IMR-90 (cell line): Measurements from ENCODE around the gene FOXD4L6. TPM values are rescaled to one million over a fixed set of nuclear protein-coding genes. Genes with fewer than 3 reads are reported as not detected.
"Not testable (repeated sequence)": the region's sequence is repeated elsewhere in the genome, so short reads cannot be mapped to it uniquely, and the experiment has no call there.

Experiments
- ATAC-seq: fragments of 200-7000 bp; cut with Tn5 transposase; 2 replicates; pipeline ENCODE4 v1.9.1; 2020; ENCODE audit warnings: low read depth, mild to moderate bottlenecking, moderate library complexity
- BruUV-seq: library from RNA; stranded (reverse); fragments of 400-500 nt; replicated peaks from 2 replicates; lab custom pipeline; 2021; lab: Mats Ljungman, UMichigan
- CTCF ChIA-PET: fragments of 300-600 bp; formaldehyde crosslinking; extraction: SDS; loops from one replicate; lab custom pipeline; 2021; ENCODE audit warnings: antibody characterized with exemption; lab: Yijun Ruan, JAX
- POLR2A ChIA-PET: fragments of 300-600 bp; sonication (Branson Sonifier 250); formaldehyde crosslinking; loops from one replicate; lab custom pipeline; 2022; ENCODE audit warnings: antibody characterized with exemption; ENCODE audit not compliant: unreplicated experiment; lab: Charles Lee
- DNase-seq: peaks from one replicate; pipeline ENCODE4 v3.0.0; 2013
- H2AFZ ChIP-seq: replicated peaks from 2 replicates; pipeline ENCODE3; 2013; ENCODE audit warnings: low read length, mild to moderate bottlenecking; ENCODE audit not compliant: poor library complexity
- H2AK5ac ChIP-seq: 2 replicates; pipeline ENCODE4 v1.6.1; 2013; ENCODE audit warnings: low read depth, low read length, inconsistent platforms
- H2AK9ac ChIP-seq: replicated peaks from 2 replicates; pipeline ENCODE3; 2013; ENCODE audit warnings: mild to moderate bottlenecking, low read depth, low read length, moderate library complexity; ENCODE audit not compliant: poor library complexity
- H2BK120ac ChIP-seq: 2 replicates; pipeline ENCODE4 v1.6.1; 2013; ENCODE audit warnings: low read depth, low read length, inconsistent platforms
- H2BK15ac ChIP-seq: 3 replicates; pipeline ENCODE4 v1.6.1; 2013; ENCODE audit warnings: low read depth, low read length, inconsistent platforms
- H2BK20ac ChIP-seq: 2 replicates; pipeline ENCODE4 v1.6.1; 2013; ENCODE audit warnings: low read depth, mild to moderate bottlenecking, inconsistent platforms, low read length, moderate library complexity
- H2BK5ac ChIP-seq: 2 replicates; pipeline ENCODE4 v1.6.1; 2013; ENCODE audit warnings: mild to moderate bottlenecking, low read depth, low read length, inconsistent platforms; ENCODE audit not compliant: poor library complexity, severe bottlenecking
- H3K14ac ChIP-seq: replicated peaks from 2 replicates; pipeline ENCODE4 v1.6.1; 2013; ENCODE audit warnings: low read depth, low read length, inconsistent platforms
- H3K18ac ChIP-seq: 2 replicates; pipeline ENCODE4 v1.6.1; 2013; ENCODE audit warnings: low read depth, low read length, control low read depth
- H3K23ac ChIP-seq: 2 replicates; pipeline ENCODE4 v1.6.1; 2013; ENCODE audit warnings: low read depth, low read length, inconsistent platforms
- H3K27ac ChIP-seq: 2 replicates; pipeline ENCODE4 v1.5.1; 2013; ENCODE audit warnings: mild to moderate bottlenecking, control low read depth, low read length; ENCODE audit not compliant: insufficient read depth
- H3K27me3 ChIP-seq: 2 replicates; pipeline ENCODE4 v1.6.1; 2013; ENCODE audit warnings: low read length; ENCODE audit not compliant: control insufficient read depth, insufficient read depth
- H3K36me3 ChIP-seq: 2 replicates; pipeline ENCODE4 v1.6.1; 2013; ENCODE audit warnings: low read length, mixed read lengths; ENCODE audit not compliant: control insufficient read depth, insufficient read depth
- H3K4ac ChIP-seq: 2 replicates; pipeline ENCODE4 v1.6.1; 2013; ENCODE audit warnings: low read depth, low read length, inconsistent platforms
- H3K4me1 ChIP-seq: 2 replicates; pipeline ENCODE4 v1.6.1; 2013; ENCODE audit warnings: low read length, mixed read lengths; ENCODE audit not compliant: control insufficient read depth, insufficient read depth
- H3K4me2 ChIP-seq: 2 replicates; pipeline ENCODE4 v1.6.1; 2013; ENCODE audit warnings: low read depth, mild to moderate bottlenecking, control low read depth, low read length, moderate library complexity
- H3K4me3 ChIP-seq: 2 replicates; pipeline ENCODE4 v1.5.1; 2013; ENCODE audit warnings: low read depth, mild to moderate bottlenecking, control low read depth, low read length, moderate library complexity; ENCODE audit not compliant: insufficient read depth
- H3K56ac ChIP-seq: 2 replicates; pipeline ENCODE4 v1.6.1; 2013; ENCODE audit warnings: low read length, inconsistent platforms; ENCODE audit not compliant: insufficient read depth; ENCODE audit errors: extremely low read depth
- H3K79me1 ChIP-seq, 2 experiments: 2 replicates each; pipeline ENCODE4 v1.6.1; 2013; ENCODE audit warnings: low read length in 2 of 2, inconsistent platforms in 1 of 2, low read depth in 1 of 2
- H3K9ac ChIP-seq: 2 replicates; pipeline ENCODE4 v1.6.1; 2013; ENCODE audit warnings: low read depth, low read length, control low read depth
- H3K9me1 ChIP-seq: 2 replicates; pipeline ENCODE4 v1.6.1; 2013; ENCODE audit warnings: low read length, inconsistent platforms; ENCODE audit not compliant: insufficient read depth
- H3K9me3 ChIP-seq: 2 replicates; pipeline ENCODE4 v1.6.1; 2013; ENCODE audit warnings: low read length; ENCODE audit not compliant: control insufficient read depth, insufficient read depth
- H4K20me1 ChIP-seq: 2 replicates; pipeline ENCODE4 v1.6.1; 2013; ENCODE audit warnings: low read length, inconsistent platforms; ENCODE audit not compliant: insufficient read depth
- H4K5ac ChIP-seq: 2 replicates; pipeline ENCODE4 v1.6.1; 2013; ENCODE audit warnings: mild to moderate bottlenecking, low read depth, low read length, control low read depth
- H4K8ac ChIP-seq, 2 experiments: 2 replicates each; pipeline ENCODE4 v1.6.1; 2013; ENCODE audit warnings: low read depth in 2 of 2, low read length in 2 of 2, control low read depth in 1 of 2, inconsistent platforms in 1 of 2
- H4K91ac ChIP-seq: 2 replicates; pipeline ENCODE4 v1.6.1; 2013; ENCODE audit warnings: low read depth, low read length, inconsistent platforms; ENCODE audit not compliant: insufficient read depth
- WGBS, 2 experiments: methylation state at CpG; one replicate each; pipeline versions ENCODE4 v1.1.5 to v1.1.7; 2013; ENCODE audit warnings: missing lambda C conversion rate in 2 of 2; ENCODE audit not compliant: insufficient read length in 1 of 2; ENCODE audit errors: extremely low coverage in 2 of 2; 5-methylcytosine and 5-hydroxymethylcytosine counted together
- dilution Hi-C: fragments of 300-500 bp; cut with HindIII; formaldehyde crosslinking; loops from one replicate; pipeline ENCODE4 v1.14.3; 2018; ENCODE audit warnings: low sequenced_read_pairs; ENCODE audit not compliant: unreplicated experiment
- in situ Hi-C: fragments of 300-500 bp; cut with MboI; formaldehyde crosslinking; loops from 3 replicates; pipeline ENCODE4 v1.14.3; 2019; ENCODE audit warnings: low sequenced_read_pairs, inconsistent platforms, mixed read lengths
- intact Hi-C: fragments of 100-400 bp; cut with micrococcal nuclease; formaldehyde crosslinking; loops from 2 replicates; pipeline ENCODE4 v1.10.0; 2022
- polyA plus RNA-seq, 3 experiments: library from polyadenylated mRNA; depleted of rRNA; stranded (reverse); fragments of >200 nt; gene quantifications; 2 replicates each; pipeline ENCODE4 v1.2.3, GENCODE V29; 2012; ENCODE audit warnings: low replicate concordance in 1 of 3
- total RNA-seq: library from RNA; depleted of rRNA; stranded (reverse); fragments of >200 nt; gene quantifications from 2 replicates; pipeline ENCODE4 v1.2.3, GENCODE V29; 2012

Gene FOXD4L6
- total and polyA plus RNA-seq, 2 of the 4 experiments (the other 2 are of a cell fraction), result not detected

DNA sequence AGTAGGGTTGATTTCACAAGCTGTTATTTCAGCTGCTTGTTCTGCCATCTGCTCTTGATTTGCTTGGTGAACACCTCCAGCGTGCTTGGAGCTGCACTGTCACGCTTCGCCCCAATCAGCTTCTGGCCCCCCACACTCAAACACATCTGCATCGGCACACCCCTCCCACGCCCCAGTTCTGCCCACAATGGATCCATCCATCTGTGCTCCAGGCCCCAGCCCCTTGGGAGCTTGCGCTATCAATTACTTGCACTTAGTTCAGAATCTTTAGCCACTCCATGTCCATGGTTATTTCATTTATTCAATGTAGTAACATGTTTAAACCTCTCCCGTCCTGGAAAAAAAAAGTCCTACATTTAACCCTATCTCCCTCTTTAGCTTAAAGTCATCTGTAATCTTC lies 28.0 kb downstream of the FOXD4L6 start:
- H3K4me1 ChIP-seq, H3K9me1 ChIP-seq, H4K5ac ChIP-seq, dilution Hi-C loops, H2BK120ac ChIP-seq, CTCF ChIA-PET, H4K8ac ChIP-seq, H3K4ac ChIP-seq, H3K9ac ChIP-seq, H3K36me3 ChIP-seq, H2BK15ac ChIP-seq, in situ Hi-C loops, H3K27me3 ChIP-seq, ATAC-seq, H3K27ac ChIP-seq, DNase-seq, H3K23ac ChIP-seq, H3K56ac ChIP-seq, POLR2A ChIA-PET, H4K20me1 ChIP-seq, H2AK9ac ChIP-seq, H4K91ac ChIP-seq, H3K4me3 ChIP-seq, intact Hi-C loops, H2BK20ac ChIP-seq, H3K9me3 ChIP-seq, H3K79me1 ChIP-seq, H2AK5ac ChIP-seq, H3K14ac ChIP-seq, H2BK5ac ChIP-seq, BruUV-seq, H3K18ac ChIP-seq, H2AFZ ChIP-seq, H3K4me2 ChIP-seq: not testable (repeated sequence)
- WGBS, 2 experiments, result no CpG with 5 or more reads among the region's 7 CpGs

DNA sequence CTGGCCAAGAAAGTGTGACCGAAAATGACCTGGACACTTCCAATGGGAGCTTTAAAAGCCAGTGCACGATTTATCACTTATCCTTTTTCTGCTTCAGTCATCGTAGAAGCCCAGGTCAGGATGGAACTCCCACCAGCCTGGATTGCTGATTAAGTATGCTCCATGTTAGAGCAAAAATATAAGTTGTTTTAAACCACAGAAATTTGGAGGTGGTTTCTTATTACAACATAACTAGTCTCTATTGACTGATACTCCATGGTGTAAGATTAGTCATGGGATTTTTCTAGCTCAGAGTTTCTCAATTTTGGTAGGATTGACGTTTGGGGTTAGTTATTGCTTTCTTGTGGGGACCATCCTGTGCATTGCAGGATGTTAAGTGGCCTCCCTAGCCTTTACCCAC lies 29.7 kb downstream of the FOXD4L6 start:
- BruUV-seq, in situ Hi-C loops, H3K27ac ChIP-seq, H3K23ac ChIP-seq, H3K4me2 ChIP-seq, H2BK120ac ChIP-seq, H3K9me1 ChIP-seq, H3K4ac ChIP-seq, H3K14ac ChIP-seq, H3K18ac ChIP-seq, H2AK5ac ChIP-seq, dilution Hi-C loops, H3K4me3 ChIP-seq, ATAC-seq, H3K79me1 ChIP-seq, H4K91ac ChIP-seq, H2AFZ ChIP-seq, H3K9me3 ChIP-seq, CTCF ChIA-PET, H3K27me3 ChIP-seq, H4K20me1 ChIP-seq, H3K4me1 ChIP-seq, DNase-seq, intact Hi-C loops, H2BK20ac ChIP-seq, H3K9ac ChIP-seq, H4K8ac ChIP-seq, H3K56ac ChIP-seq, H2BK15ac ChIP-seq, H2AK9ac ChIP-seq, H4K5ac ChIP-seq, POLR2A ChIA-PET, H3K36me3 ChIP-seq, H2BK5ac ChIP-seq: not testable (repeated sequence)
- 70% methylated on average over 2 of the region's 4 CpGs; no CpG with 5 or more reads in 1 of the 2 experiments for WGBS, 2 experiments
